ENCODE results near the gene SCNN1B.

SCNN1B gene

DNA sequence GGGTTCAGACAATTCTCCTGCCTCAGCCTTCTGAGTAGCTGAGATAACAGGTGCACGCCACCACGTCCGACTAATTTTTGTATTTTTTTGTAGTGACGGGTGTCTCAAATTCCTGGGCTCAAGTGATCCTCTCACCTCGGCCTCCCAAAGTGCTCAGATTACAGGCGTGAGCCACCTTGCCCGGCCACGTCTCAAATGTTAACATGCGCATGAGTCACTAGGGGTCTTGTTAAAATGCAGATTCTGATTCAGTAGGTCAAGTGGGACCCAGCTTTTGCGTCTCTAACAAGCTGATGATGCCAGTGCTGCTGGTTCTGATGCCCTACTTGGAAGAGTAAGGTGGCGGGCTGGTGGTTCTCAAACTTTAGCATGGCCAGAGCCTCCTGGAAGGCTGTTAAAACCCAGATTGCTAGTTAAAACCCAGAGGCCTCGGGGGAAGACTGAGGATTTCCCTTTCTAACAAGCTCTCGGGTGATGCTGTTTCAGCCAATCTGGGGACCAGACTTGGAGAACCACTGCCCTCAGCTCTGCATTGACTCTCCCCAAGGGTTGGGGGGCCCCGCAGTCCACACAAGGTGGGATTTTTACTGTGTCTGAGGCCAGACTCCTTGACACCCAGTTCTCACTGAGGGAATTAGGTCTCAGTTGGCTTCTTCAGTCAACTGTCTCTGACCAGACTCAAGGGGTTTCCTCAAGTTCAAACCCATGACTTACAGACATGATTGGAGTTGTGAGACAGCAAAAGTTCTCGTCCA is 17.9 kb downstream of the SCNN1B start:
- no peaks in the 10 kb centered on the region for H3K36me3 Mint-ChIP-seq (ENCODE audit: low read depth)
- no peaks in the 10 kb centered on the region for H3K4me1 Mint-ChIP-seq
- no peak overlapping the region for H3K4me3 Mint-ChIP-seq
- no peaks in the 10 kb centered on the region for H3K9me3 Mint-ChIP-seq
- TF ChIP-seq, protein P1, sequence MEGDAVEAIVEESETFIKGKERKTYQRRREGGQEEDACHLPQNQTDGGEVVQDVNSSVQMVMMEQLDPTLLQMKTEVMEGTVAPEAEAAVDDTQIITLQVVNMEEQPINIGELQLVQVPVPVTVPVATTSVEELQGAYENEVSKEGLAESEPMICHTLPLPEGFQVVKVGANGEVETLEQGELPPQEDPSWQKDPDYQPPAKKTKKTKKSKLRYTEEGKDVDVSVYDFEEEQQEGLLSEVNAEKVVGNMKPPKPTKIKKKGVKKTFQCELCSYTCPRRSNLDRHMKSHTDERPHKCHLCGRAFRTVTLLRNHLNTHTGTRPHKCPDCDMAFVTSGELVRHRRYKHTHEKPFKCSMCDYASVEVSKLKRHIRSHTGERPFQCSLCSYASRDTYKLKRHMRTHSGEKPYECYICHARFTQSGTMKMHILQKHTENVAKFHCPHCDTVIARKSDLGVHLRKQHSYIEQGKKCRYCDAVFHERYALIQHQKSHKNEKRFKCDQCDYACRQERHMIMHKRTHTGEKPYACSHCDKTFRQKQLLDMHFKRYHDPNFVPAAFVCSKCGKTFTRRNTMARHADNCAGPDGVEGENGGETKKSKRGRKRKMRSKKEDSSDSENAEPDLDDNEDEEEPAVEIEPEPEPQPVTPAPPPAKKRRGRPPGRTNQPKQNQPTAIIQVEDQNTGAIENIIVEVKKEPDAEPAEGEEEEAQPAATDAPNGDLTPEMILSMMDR (IDR thresholded peaks at IDR 0.05): no peak
- DNase-seq: no peak
- peaks cover 9% of the 10 kb centered on the region for H3K27me3 Mint-ChIP-seq (ENCODE audit: low read depth, poor library complexity)
- no peak overlapping the region for H3K27ac Mint-ChIP-seq

DNA sequence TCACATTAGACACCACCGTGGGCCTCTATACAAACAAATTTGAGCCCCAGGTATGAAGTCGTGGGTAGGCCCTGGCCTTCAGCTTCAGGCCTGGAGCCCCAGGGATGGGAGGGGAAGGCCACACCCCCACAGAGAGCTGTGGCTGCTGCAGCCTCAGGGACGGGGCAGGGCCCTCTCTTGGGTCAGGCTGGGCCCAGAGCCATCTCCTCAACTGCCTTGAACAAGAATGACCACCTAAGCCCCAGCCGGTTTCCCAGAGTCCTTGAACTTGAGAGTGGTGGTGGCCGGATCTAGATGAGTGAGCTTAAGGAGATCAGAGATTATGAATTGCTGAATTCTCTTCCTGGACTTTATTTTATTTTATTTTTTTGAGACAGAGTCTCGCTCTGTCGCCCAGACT is 18.6 kb downstream of the SCNN1B start:
- no peaks in the 10 kb centered on the region for H3K4me1 Mint-ChIP-seq
- peaks cover 8% of the 10 kb centered on the region for H3K27me3 Mint-ChIP-seq (ENCODE audit: low read depth, poor library complexity)
- H3K27ac Mint-ChIP-seq: no peak overlapping the region
- TF ChIP-seq, protein P1 (IDR thresholded peaks at IDR 0.05): no peak
- H3K36me3 Mint-ChIP-seq (ENCODE audit: low read depth): no peaks in the 10 kb centered on the region
- no peak for DNase-seq
- no peaks in the 10 kb centered on the region for H3K9me3 Mint-ChIP-seq
- no peak overlapping the region for H3K4me3 Mint-ChIP-seq

DNA sequence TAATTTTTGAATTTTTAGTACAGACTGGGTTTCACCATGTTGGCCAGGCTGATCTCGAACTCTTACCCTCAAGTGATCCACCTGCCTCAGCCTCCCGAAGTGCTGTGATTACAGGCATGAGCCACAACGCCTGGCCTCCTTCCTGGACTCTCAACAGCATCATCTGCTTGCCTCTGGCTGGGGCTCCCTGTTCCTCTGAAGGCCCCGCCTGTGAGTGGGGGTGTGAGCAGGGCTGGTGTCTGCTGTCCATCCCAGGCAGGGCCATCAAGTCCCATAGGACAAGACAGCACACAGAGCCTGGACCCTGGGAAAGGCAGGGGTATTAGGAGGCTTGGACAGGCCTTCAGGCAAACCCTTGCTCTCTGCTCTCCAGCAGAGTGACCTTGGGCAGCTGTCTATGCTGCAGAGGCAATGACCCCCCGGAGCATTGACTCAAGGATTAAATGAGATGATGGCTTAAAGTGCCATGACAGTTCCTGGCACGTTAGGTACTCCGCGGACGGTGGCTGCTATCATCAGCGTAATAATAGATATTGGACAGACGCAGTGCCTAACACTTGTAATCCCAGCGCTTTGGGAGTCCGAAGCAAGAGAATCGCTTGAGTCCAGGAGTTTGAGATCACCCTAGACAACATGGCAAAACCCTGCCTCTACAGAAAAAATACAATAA is 19.2 kb downstream of the SCNN1B start:
- Mint-ChIP-seq H3K4me1 (no peaks in the 10 kb centered on the region), H3K4me3 (no peak overlapping the region), H3K27ac (no peak overlapping the region), H3K9me3 (no peaks in the 10 kb centered on the region), H3K36me3 (ENCODE audit: low read depth) (no peaks in the 10 kb centered on the region), H3K27me3 (ENCODE audit: low read depth, poor library complexity) (peaks cover 8% of the 10 kb centered on the region)
- TF ChIP-seq, protein P1 (IDR thresholded peaks at IDR 0.05): no peak
- no peak for DNase-seq

DNA sequence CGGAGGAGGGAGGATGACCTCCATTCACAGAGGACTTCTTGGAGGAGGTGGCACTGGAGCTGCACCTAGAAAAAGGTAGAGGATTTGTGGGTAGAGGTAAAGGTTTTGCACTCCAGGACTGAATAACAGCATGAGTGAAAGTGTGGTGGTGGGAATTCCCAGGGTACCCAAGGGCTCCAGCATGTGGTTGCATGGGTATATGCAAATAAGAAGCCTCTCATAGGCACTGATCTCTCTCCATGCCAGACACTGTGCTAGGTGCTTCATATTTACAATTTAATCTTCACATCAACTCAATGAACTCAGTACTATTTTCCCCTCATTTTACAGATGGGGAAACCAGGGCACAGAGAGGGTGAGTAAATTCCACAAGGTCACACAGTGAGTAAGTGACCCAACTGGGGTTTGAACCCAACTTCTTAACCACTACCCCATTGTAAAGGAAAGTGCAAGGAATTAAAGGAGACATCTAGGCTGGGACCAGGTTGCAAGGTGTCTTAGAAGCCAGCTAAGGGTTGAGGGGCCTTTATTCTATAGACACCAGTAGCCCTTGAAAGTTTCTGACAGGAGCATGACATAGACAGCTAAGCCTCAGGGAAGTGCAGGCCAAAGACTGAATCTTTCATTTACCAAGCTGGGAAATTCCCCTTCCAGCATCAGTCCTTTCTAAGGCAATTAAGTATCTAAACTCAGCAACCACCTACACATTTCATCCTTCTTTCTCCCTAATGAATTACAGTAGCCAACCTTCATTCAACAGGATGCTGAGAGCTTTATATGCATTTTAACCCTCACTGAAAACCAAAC is 21.3 kb downstream of the SCNN1B start:
- no peak overlapping the region for H3K27ac Mint-ChIP-seq
- no peaks in the 10 kb centered on the region for H3K4me1 Mint-ChIP-seq
- no peaks in the 10 kb centered on the region for H3K9me3 Mint-ChIP-seq
- no peak overlapping the region for H3K4me3 Mint-ChIP-seq
- H3K36me3 Mint-ChIP-seq (ENCODE audit: low read depth): no peaks in the 10 kb centered on the region
- peaks cover 13% of the 10 kb centered on the region for H3K27me3 Mint-ChIP-seq (ENCODE audit: low read depth, poor library complexity)
- DNase-seq: no peak
- TF ChIP-seq, protein P1 (IDR thresholded peaks at IDR 0.05): no peak

DNA sequence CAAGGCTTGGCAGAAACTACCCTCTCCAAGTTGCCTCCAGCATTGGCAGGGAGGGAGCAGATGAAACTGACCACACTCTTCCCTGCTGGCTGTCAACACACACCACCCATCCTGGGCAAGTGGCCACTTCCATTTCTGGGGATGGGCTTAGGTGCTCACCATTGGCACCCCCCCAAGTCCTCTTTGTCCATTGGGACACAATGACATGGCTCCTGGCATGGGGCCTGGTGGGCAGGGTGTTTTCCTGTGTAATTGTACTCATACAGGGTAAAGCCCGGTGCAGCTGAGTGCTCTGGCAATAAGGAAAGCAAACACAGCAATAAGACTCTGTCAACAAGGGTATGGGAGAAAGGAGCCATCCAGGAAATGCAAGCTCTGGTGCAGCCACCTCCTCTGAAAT is 22.6 kb downstream of the SCNN1B start:
- TF ChIP-seq, protein P1 (IDR thresholded peaks at IDR 0.05): no peak
- H3K4me3 Mint-ChIP-seq: no peak overlapping the region
- H3K9me3 Mint-ChIP-seq: no peaks in the 10 kb centered on the region
- H3K27ac Mint-ChIP-seq: no peak overlapping the region
- H3K4me1 Mint-ChIP-seq: no peaks in the 10 kb centered on the region
- H3K36me3 Mint-ChIP-seq (ENCODE audit: low read depth): no peaks in the 10 kb centered on the region
- H3K27me3 Mint-ChIP-seq (ENCODE audit: low read depth, poor library complexity): peaks cover 13% of the 10 kb centered on the region
- no peak for DNase-seq
